Prostate gland (tissue), 2 donors: ENCODE results near the gene CELF1. TPM values are rescaled to one million over a fixed set of nuclear protein-coding genes. Genes with fewer than 3 reads are reported as not detected.

ENCODE experiments used
- DNase-seq: peaks from one replicate; pipeline ENCODE4 v3.0.0-alpha.2; 2019; ENCODE audit warnings: low spot score
- H3K27ac ChIP-seq, 2 donors: fragments of 200-600 bp; sonication (generic); 2 replicates each; pipeline ENCODE4 v1.5.1; 2017 to 2019
- H3K27me3 ChIP-seq: fragments of 200-600 bp; sonication (generic); replicated peaks from 2 replicates; pipeline ENCODE4 v1.5.1; 2019; ENCODE audit not compliant: insufficient read depth
- H3K36me3 ChIP-seq, 2 donors: fragments of 200-600 bp; sonication (generic); 1 replicate in 1 of 2; 2 replicates in 1 of 2; pipeline versions ENCODE4 v1.5.1 to v1.8.1; 2017 to 2019
- H3K4me1 ChIP-seq: fragments of 200-600 bp; sonication (generic); replicated peaks from 2 replicates; pipeline ENCODE4 v1.5.1; 2019
- H3K4me3 ChIP-seq, 2 donors: fragments of 200-600 bp; sonication (generic); 2 replicates each; pipeline ENCODE4 v1.5.1; 2017 to 2019
- H3K9me3 ChIP-seq: fragments of 200-600 bp; sonication (generic); 2 replicates; pipeline ENCODE4 v1.5.1; 2017
- CTCF ChIP-seq, 4 experiments: fragments of 200-600 bp in 2 of 4; fragments of 450-650 bp in 2 of 4; sonication (generic) in 2 of 4; IDR thresholded peaks; 1 replicate in 3 of 4; 2 replicates in 1 of 4; pipeline ENCODE4 v1.5.1; 2016 to 2019; ENCODE audit warnings: antibody characterized with exemption in 4 of 4, mild to moderate bottlenecking in 2 of 4, moderate library complexity in 2 of 4
- POLR2A ChIP-seq: fragments of 450-650 bp; IDR thresholded peaks from one replicate; pipeline ENCODE4 v1.6.1; 2016; ENCODE audit warnings: antibody characterized with exemption, mild to moderate bottlenecking
- POLR2AphosphoS5 ChIP-seq: sonication (generic); formaldehyde crosslinking; IDR thresholded peaks from one replicate; pipeline ENCODE4 v1.6.1; 2017; ENCODE audit warnings: antibody characterized with exemption
- WGBS: methylation state at CpG from one replicate; pipeline ENCODE4 v1.1.5; 2018; 5-methylcytosine and 5-hydroxymethylcytosine counted together
- intact Hi-C: fragments of 100-400 bp; cut with DNase I; formaldehyde crosslinking; loops from one replicate; pipeline ENCODE4 v1.14.2; 2022
- total RNA-seq, 2 donors: library from RNA; depleted of rRNA; stranded (reverse); fragments of >200 nt; gene quantifications; one replicate each; pipeline ENCODE4 v1.1.0, GENCODE V29; 2016

CELF1 gene
- total RNA-seq, 2 donors from 2014 or later = 68.9 to 134 TPM

GRCh38 chr11:47500121-47500520 is 52.8 kb downstream of the CELF1 start:
- TF ChIP-seq POLR2A = no peak
- no peak for TF ChIP-seq CTCF (IDR thresholded peaks at IDR 0.05)
- TF ChIP-seq POLR2AphosphoS5 = no peak
- no peaks in the 10 kb centered on the region for H3K36me3 ChIP-seq
- no peaks in the 10 kb centered on the region for H3K4me1 ChIP-seq
- no peaks in the 10 kb centered on the region for H3K9me3 ChIP-seq
- no peaks in the 10 kb centered on the region for H3K27me3 ChIP-seq
- intact Hi-C loops = no loop called here
- H3K4me3 ChIP-seq = no peak overlapping the region
- H3K27ac ChIP-seq = no peak overlapping the region
- DNase-seq = no peak

- no peak overlapping the region for H3K27ac ChIP-seq
- no peaks in the 10 kb centered on the region for H3K27me3 ChIP-seq
- TF ChIP-seq POLR2A (no peak), POLR2AphosphoS5 (no peak)
- intact Hi-C loops = no loop called here
- H3K4me1 ChIP-seq = no peaks in the 10 kb centered on the region
- WGBS = 65% methylated on average over 3 of the region's 3 CpGs
- no peaks in the 10 kb centered on the region for H3K36me3 ChIP-seq
- no peak overlapping the region for H3K4me3 ChIP-seq
- no peak for DNase-seq
- no peaks in the 10 kb centered on the region for H3K9me3 ChIP-seq
These were observed 53.3 kb downstream of the CELF1 start for GRCh38 chr11:47499614-47500013.

GRCh38 chr11:47499161-47499560 is 53.8 kb downstream of the CELF1 start:
- no peak for TF ChIP-seq POLR2A
- no peak for TF ChIP-seq POLR2AphosphoS5
- TF ChIP-seq CTCF (IDR thresholded peaks at IDR 0.05) = no peak
- no peak overlapping the region for H3K4me3 ChIP-seq
- no peaks in the 10 kb centered on the region for H3K36me3 ChIP-seq
- no peaks in the 10 kb centered on the region for H3K27me3 ChIP-seq
- intact Hi-C loops = no loop called here
- DNase-seq = no peak
- H3K9me3 ChIP-seq = no peaks in the 10 kb centered on the region
- H3K27ac ChIP-seq = no peak overlapping the region
- H3K4me1 ChIP-seq = no peaks in the 10 kb centered on the region
- WGBS = 41% methylated on average over 2 of the region's 2 CpGs

GRCh38 chr11:47498584-47499152 is 54.3 kb downstream of the CELF1 start:
- H3K4me3 ChIP-seq = no peak overlapping the region
- no peaks in the 10 kb centered on the region for H3K4me1 ChIP-seq
- WGBS = 51% methylated on average over 4 of the region's 4 CpGs
- intact Hi-C loops = no loop called here
- TF ChIP-seq POLR2A = no peak
- TF ChIP-seq POLR2AphosphoS5 = no peak
- TF ChIP-seq CTCF (IDR thresholded peaks at IDR 0.05) = no peak
- H3K9me3 ChIP-seq = no peaks in the 10 kb centered on the region
- no peak for DNase-seq
- H3K36me3 ChIP-seq = no peaks in the 10 kb centered on the region
- no peak overlapping the region for H3K27ac ChIP-seq
- H3K27me3 ChIP-seq = no peaks in the 10 kb centered on the region

- intact Hi-C loops = no loop called here
- DNase-seq = no peak
- H3K4me1 ChIP-seq = no peaks in the 10 kb centered on the region
- no peaks in the 10 kb centered on the region for H3K9me3 ChIP-seq
- no peak overlapping the region for H3K4me3 ChIP-seq
- H3K36me3 ChIP-seq = no peaks in the 10 kb centered on the region
- H3K27me3 ChIP-seq = no peaks in the 10 kb centered on the region
- WGBS = 99% methylated on average over 3 of the region's 3 CpGs
- TF ChIP-seq POLR2AphosphoS5 (no peak), CTCF (IDR thresholded peaks at IDR 0.05) (no peak), POLR2A (no peak)
- no peak overlapping the region for H3K27ac ChIP-seq
These were observed 54.8 kb downstream of the CELF1 start for GRCh38 chr11:47498149-47498548.
